C4-2B (cell line): Measurements from ENCODE around the gene AUP1.
A peak's percentile ranks its signal among the peaks of the same experiment; 100 is the strongest.

Source experiments
- H3K27ac ChIP-seq: fragments of 450-650 bp; 2 replicates; pipeline ENCODE4 v1.5.1; 2017
- CTCF ChIP-seq: fragments of 450-650 bp; conservative IDR thresholded peaks from 2 replicates; pipeline ENCODE4 v1.5.1; 2017; ENCODE audit warnings: mild to moderate bottlenecking
- ZFX ChIP-seq: fragments of 450-650 bp; IDR thresholded peaks from 2 replicates; pipeline ENCODE4 v1.6.1; 2017

The AUP1 gene

GRCh38 chr2:74531666-74532065, 2.2 kb upstream of the AUP1 start:
- TF ChIP-seq CTCF: no peak
- TF ChIP-seq ZFX: no peak
- no peak overlapping the region for H3K27ac ChIP-seq

- peak overlapping the region; percentile 94 for H3K27ac ChIP-seq
Measured at GRCh38 chr2:74530239-74531187, 1.0 kb upstream of the AUP1 start.

GRCh38 chr2:74528600-74529356, 728 bp downstream of the AUP1 start:
- peak overlapping the region; percentile 94 for H3K27ac ChIP-seq
- no peak for TF ChIP-seq CTCF
- no peak for TF ChIP-seq ZFX

More at GRCh38 chr2:74530239-74531187, 1.0 kb upstream of the AUP1 start:
- TF ChIP-seq CTCF (no peak), ZFX (no peak)

- peak overlapping the region; percentile 94; the same call in 1 of the 2 replicates for H3K27ac ChIP-seq
- TF ChIP-seq CTCF: no peak
- TF ChIP-seq ZFX: no peak
Measured at GRCh38 chr2:74527741-74528140, 1.8 kb downstream of the AUP1 start.

GRCh38 chr2:74526649-74527230, 2.8 kb downstream of the AUP1 start:
- no peak for TF ChIP-seq ZFX
- no peak for TF ChIP-seq CTCF
- H3K27ac ChIP-seq: no peak overlapping the region; the same call in 1 of the 2 replicates

- TF ChIP-seq ZFX (no peak), CTCF (no peak)
- peak within 1 kb of the TSS; percentile 30; the same call in 1 of the 2 replicates for H3K27ac ChIP-seq
Measured at GRCh38 chr2:74525717-74526648, 3.5 kb downstream of the AUP1 start, which contains the start of gene DQX1. Gene DQX1 (minus strand): TSS chr2:74526231. CDS start chr2:74525729, 502 bp downstream.
